GM18499 (cell line): ENCODE measurements around the gene NR1H3.
"Not testable (repeated sequence)": the region's sequence is repeated elsewhere in the genome, so short reads cannot be mapped to it uniquely, and the experiment has no call there.

Experiments used
- ATAC-seq: cut with Tn5 transposase; IDR thresholded peaks from one replicate; pipeline ENCODE4 v1.9.1; 2021; ENCODE audit warnings: moderate number of reproducible peaks; ENCODE audit not compliant: insufficient read depth, unreplicated experiment

The NR1H3 gene

GRCh38 chr11:47299078-47299477 is 41.3 kb downstream of the NR1H3 start:
- no peak for ATAC-seq

DNA sequence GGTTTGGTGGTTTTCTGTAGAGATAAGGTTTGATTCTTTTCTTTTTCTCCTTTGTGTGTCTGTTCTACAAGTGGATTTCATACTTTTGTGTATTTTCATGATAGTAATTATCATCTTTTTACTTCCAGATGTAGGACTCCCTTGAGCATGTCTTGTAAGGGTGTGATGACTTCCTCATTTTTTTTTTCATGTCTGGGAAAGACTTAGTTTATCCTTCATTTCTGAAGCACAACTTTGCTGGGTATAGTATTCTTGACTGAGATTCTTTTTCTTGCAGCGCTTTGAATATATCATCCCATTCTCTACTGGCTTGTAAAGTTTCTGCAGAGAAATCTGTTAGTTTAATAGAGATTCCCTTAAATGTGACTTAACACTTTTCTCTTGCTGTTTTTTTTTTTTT is 45.1 kb downstream of the NR1H3 start:
- ATAC-seq = no peak

- no peak for ATAC-seq
These were observed 48.1 kb downstream of the NR1H3 start for GRCh38 chr11:47305734-47306483.

DNA sequence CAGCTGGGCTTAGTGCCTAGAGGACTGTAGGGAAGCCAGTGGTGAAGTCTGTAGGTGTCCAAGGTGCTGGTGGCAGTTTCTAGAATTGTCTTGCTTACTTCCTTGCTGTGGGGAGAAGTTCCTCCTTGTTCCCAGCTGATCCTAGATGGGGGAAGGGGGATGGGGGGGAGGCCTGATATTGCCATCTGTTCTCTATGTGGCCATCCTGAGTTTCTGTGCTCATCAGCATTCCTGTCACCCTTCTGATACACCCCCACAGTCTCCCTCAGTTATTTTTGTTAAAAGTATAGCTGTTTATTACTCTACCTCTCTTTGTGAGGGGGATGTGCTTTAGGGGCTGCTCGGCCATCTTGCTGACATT is 48.7 kb downstream of the NR1H3 start:
- ATAC-seq = no peak

DNA sequence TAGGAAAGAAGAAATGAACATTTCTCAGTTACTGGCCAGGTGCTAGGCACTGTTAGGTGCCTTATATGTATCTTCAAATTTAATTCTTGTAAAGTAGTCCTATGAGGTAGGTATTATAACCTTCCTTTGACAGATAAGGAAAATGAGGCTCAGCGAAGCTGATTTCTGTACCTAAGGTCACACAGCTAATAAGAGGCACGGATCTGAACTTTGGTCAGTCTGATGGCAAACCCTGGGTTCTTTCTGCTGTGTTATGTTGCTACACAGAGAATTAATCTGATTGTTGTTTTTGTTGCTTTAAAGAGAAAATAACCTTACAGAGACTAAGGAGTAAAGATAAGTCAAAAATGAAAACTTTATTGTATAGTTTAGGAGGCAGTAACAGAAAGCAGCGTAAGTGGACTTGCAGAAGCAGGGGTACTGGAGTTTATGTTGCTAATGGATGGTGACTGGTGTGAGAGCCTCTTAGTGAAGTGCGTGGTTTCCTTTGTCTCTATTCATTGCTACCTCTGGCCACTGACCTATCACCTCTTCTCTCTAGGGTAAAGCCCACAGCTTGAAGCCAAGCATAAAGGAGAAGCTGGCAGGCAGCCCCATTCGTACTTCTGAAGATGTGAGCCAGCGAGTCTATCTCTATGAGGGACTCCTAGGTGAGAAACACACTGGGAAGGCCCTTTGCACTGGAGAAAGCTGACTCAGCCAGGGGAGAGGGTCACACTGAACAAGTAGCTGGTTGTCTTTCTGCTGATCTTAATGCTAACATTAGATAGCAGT is 50.4 kb downstream of the NR1H3 start:
- no peak for ATAC-seq

DNA sequence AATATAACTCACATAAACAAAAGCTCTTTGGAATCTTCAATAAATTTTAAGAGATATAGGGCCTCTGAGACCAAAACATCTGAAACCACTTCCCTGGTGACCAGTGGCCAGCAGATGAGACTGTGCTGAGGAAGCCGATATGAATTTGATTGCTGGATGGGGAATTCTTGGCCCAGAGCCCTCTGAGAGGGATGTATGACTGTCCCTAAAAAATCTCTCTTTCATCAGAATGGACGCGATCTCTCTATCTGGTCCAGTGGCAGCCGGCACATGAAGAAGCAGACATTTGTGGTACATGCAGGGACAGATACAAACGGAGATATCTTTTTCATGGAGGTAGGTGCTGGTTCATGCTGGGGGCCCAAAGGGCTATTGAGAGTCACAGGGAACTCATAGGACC is 57.2 kb downstream of the NR1H3 start:
- ATAC-seq = no peak

DNA sequence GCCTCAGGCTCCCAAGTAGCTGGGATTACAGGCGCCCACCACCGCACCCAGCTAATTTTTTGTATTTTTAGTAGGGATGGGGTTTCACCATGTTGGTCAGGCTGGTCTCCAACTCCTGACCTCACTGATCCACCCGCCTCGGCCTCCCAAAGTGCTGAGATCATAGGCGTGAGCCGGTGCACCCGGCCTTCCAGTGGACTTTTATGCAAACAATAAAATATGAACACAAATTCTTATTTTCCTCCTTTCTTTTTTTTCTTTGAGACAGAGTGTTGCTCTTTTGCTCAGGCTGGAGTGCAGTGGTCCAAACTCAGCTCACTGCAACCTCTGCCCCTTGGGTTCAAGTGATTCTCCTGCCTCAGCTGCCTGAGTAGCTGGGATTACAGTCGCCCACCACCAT is 58.7 kb downstream of the NR1H3 start:
- ATAC-seq = not testable (repeated sequence)

GRCh38 chr11:47317064-47317828 is 59.5 kb downstream of the NR1H3 start:
- ATAC-seq = peak; percentile 90

- ATAC-seq = no peak
These were observed 60.4 kb downstream of the NR1H3 start for GRCh38 chr11:47318166-47318565.
